ENCODE results near the gene CAMTA1.

DNA sequence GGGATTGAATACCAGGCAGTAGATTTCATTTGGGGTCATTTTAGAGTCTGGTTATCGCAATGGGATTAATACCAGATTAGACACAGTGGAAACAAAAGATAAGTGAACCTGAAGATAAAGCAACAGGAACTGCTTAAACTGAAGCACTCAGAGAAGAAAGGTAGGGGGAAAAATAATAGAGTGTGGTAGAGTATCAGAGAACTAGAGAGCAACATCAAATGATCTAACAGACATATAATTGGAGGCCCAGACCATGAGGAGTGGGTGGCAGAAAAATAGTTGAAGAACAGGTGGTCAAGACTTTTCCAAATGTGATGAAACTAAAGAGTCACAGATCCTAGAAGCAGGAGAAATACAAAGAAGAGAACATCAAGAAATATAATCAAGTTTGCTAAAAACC is 484.3 kb downstream of the CAMTA1 start:
- TF ChIP-seq, protein P1, sequence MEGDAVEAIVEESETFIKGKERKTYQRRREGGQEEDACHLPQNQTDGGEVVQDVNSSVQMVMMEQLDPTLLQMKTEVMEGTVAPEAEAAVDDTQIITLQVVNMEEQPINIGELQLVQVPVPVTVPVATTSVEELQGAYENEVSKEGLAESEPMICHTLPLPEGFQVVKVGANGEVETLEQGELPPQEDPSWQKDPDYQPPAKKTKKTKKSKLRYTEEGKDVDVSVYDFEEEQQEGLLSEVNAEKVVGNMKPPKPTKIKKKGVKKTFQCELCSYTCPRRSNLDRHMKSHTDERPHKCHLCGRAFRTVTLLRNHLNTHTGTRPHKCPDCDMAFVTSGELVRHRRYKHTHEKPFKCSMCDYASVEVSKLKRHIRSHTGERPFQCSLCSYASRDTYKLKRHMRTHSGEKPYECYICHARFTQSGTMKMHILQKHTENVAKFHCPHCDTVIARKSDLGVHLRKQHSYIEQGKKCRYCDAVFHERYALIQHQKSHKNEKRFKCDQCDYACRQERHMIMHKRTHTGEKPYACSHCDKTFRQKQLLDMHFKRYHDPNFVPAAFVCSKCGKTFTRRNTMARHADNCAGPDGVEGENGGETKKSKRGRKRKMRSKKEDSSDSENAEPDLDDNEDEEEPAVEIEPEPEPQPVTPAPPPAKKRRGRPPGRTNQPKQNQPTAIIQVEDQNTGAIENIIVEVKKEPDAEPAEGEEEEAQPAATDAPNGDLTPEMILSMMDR (conservative IDR thresholded peaks at IDR 0.05; ENCODE audit: low read length) = no peak
- no peak for TF ChIP-seq EZH2phosphoT487 (IDR thresholded peaks at IDR 0.05; ENCODE audit: borderline replicate concordance, low read depth, low read length)
